ENCODE results near the gene MPV17L2. TPM values are rescaled to one million over a fixed set of nuclear protein-coding genes. Genes with fewer than 3 reads are reported as not detected.
A peak's percentile ranks its signal among the peaks of the same experiment; 100 is the strongest.

Gene MPV17L2
- 10 to 100 TPM in 1 of 2 donors, 1 to 10 TPM in 1; 7.4 to 12.0 TPM for polyA plus RNA-seq

DNA sequence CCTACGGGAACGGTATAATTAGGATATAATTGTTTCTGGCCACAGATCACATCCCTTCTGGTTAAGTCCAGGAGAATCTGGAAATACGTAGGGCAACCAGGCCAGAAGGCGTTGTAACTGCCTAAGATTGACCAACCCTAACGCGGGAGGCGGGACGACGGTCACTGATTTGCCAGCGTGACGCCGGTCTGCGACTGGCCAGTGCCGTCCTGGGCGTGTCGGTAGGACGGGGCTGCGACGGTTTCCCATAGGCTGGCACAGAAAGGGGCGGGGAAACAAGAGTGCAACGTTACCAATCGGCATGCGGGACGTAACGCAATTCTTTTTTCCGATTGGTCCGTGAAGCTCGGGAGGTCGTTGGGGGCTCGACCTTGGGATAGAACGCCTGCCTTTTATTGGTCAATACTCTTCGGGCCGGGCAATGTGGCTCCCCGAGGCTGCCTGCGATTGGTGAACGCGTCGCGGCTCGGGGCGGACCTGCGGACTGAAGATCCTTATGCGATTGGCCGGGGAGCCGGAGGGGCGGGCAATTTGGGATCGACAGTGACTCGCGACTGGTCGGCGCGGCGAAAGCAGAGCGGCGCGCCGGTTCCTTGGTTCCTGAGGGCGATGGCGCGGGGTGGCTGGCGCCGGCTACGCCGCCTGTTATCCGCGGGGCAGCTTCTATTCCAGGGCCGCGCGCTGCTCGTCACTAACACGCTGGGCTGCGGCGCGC is at the start of gene MPV17L2:
MPV17L2 (plus strand) TSS at position 546 of the 715 bp plus-strand sequence; CDS start at position 610, 64 bp downstream.
- Histone ChIP-seq H3K4me1 (ENCODE audit: control insufficient read depth in 2 of 2, insufficient read depth in 2 of 2, low read length in 1 of 2) (peaks cover 7 to 11% of the 10 kb centered on the region in 2 donors), H3K27me3 (ENCODE audit: control insufficient read depth in 1 of 2, insufficient read depth in 2 of 2, low read length in 2 of 2) (no peaks in the 10 kb centered on the region), H3K4me3 (ENCODE audit: low read depth in 1 of 2, low read length in 2 of 2) (peak within 1 kb of the TSS; percentile 60 to 79), H3K27ac (ENCODE audit: low read depth in 2 of 2, low read length in 1 of 2) (peak within 1 kb of the TSS; percentile 91 to 95), H3K36me3 (ENCODE audit: control insufficient read depth in 2 of 2, insufficient read depth in 2 of 2, low read length in 1 of 2) (peaks cover 7 to 11% of the 10 kb centered on the region in 2 donors), H3K9me3 (ENCODE audit: control insufficient read depth in 2 of 2, insufficient read depth in 1 of 2, low read depth in 1 of 2, low read length in 1 of 2) (no peaks in the 10 kb centered on the region)
- 0% methylated on average over 74 of the region's 74 CpGs for WGBS, 2 donors

DNA sequence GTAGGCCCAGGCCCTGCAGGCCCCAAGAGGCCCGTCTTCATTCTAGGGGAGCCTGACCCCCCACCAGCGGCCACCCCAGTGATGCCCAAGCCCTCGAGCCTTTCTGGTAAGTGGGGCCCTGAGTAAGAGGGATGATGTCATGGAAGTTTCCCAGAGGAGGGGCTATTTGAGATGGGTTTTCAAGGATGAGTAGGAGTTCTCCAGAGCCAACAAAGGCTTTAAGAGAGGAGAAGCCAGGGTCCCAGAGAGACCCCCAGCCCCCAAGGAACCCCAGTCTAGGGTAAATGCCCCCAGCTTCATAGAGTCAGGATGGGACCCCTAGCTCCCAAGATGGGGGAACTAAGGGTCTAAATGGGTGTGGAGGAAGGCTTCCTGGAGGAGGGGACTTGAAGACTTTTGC is 49.1 kb upstream of the MPV17L2 start:
- H3K9me3 ChIP-seq (ENCODE audit: control insufficient read depth in 2 of 2, insufficient read depth in 1 of 2, low read depth in 1 of 2, low read length in 1 of 2) = no peaks in the 10 kb centered on the region
- no peak overlapping the region for H3K4me3 ChIP-seq (ENCODE audit: low read depth in 1 of 2, low read length in 2 of 2)
- H3K36me3 ChIP-seq (ENCODE audit: control insufficient read depth in 2 of 2, insufficient read depth in 2 of 2, low read length in 1 of 2) = peaks cover 0 to 17% of the 10 kb centered on the region in 2 donors
- WGBS, 2 donors = 87 to 96% methylated on average over 3 of the region's 3 CpGs
- no peaks in the 10 kb centered on the region for H3K4me1 ChIP-seq (ENCODE audit: control insufficient read depth in 2 of 2, insufficient read depth in 2 of 2, low read length in 1 of 2)
- H3K27ac ChIP-seq (ENCODE audit: low read depth in 2 of 2, low read length in 1 of 2) = no peak overlapping the region
- H3K27me3 ChIP-seq (ENCODE audit: control insufficient read depth in 1 of 2, insufficient read depth in 2 of 2, low read length in 2 of 2) = no peaks in the 10 kb centered on the region

DNA sequence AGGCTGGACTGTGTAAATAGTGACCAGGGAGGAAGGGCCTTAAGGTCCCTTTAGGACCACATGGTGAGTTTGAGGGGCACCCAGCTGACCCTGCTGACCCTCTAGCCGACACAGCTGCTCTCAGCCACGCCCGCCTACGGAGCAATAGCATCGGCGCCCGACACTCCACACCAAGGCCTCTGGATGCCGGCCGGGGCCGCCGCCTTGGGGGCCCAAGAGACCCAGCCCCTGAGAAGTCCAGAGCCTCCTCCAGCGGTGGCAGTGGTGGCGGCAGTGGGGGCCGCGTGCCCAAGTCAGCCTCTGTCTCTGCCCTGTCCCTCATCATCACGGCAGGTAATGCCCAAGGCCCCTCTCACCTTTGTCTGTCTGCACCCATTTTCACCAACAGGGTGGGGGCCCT is 48.7 kb upstream of the MPV17L2 start:
- no peak overlapping the region for H3K4me3 ChIP-seq (ENCODE audit: low read depth in 1 of 2, low read length in 2 of 2)
- no peaks in the 10 kb centered on the region for H3K9me3 ChIP-seq (ENCODE audit: control insufficient read depth in 2 of 2, insufficient read depth in 1 of 2, low read depth in 1 of 2, low read length in 1 of 2)
- 89 to 92% methylated on average over 16 of the region's 16 CpGs for WGBS, 2 donors
- H3K27me3 ChIP-seq (ENCODE audit: control insufficient read depth in 1 of 2, insufficient read depth in 2 of 2, low read length in 2 of 2) = no peaks in the 10 kb centered on the region
- H3K4me1 ChIP-seq (ENCODE audit: control insufficient read depth in 2 of 2, insufficient read depth in 2 of 2, low read length in 1 of 2) = no peaks in the 10 kb centered on the region
- peaks cover 0 to 17% of the 10 kb centered on the region in 2 donors for H3K36me3 ChIP-seq (ENCODE audit: control insufficient read depth in 2 of 2, insufficient read depth in 2 of 2, low read length in 1 of 2)
- H3K27ac ChIP-seq (ENCODE audit: low read depth in 2 of 2, low read length in 1 of 2) = no peak overlapping the region

DNA sequence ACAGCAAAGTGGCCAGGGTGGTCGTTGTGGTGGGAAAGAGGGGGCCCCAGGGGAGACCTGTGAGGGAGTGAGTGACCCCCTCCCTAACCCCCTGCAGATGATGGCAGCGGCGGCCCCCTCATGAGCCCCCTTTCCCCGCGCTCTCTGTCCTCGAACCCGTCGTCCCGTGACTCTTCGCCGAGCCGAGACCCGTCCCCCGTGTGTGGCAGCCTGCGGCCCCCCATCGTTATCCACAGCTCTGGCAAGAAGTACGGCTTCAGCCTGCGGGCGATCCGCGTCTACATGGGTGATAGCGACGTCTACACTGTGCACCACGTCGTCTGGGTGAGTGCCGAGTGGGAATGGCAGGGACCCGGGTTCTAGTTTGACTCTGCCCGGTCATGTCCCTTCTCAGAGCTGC is 48.1 kb upstream of the MPV17L2 start:
- Histone ChIP-seq H3K4me3 (ENCODE audit: low read depth in 1 of 2, low read length in 2 of 2) (no peak overlapping the region), H3K36me3 (ENCODE audit: control insufficient read depth in 2 of 2, insufficient read depth in 2 of 2, low read length in 1 of 2) (peaks cover 0 to 17% of the 10 kb centered on the region in 2 donors), H3K9me3 (ENCODE audit: control insufficient read depth in 2 of 2, insufficient read depth in 1 of 2, low read depth in 1 of 2, low read length in 1 of 2) (no peaks in the 10 kb centered on the region), H3K4me1 (ENCODE audit: control insufficient read depth in 2 of 2, insufficient read depth in 2 of 2, low read length in 1 of 2) (no peaks in the 10 kb centered on the region), H3K27me3 (ENCODE audit: control insufficient read depth in 1 of 2, insufficient read depth in 2 of 2, low read length in 2 of 2) (no peaks in the 10 kb centered on the region), H3K27ac (ENCODE audit: low read depth in 2 of 2, low read length in 1 of 2) (no peak overlapping the region)
- WGBS, 2 donors = 95 to 98% methylated on average over 28 of the region's 28 CpGs

DNA sequence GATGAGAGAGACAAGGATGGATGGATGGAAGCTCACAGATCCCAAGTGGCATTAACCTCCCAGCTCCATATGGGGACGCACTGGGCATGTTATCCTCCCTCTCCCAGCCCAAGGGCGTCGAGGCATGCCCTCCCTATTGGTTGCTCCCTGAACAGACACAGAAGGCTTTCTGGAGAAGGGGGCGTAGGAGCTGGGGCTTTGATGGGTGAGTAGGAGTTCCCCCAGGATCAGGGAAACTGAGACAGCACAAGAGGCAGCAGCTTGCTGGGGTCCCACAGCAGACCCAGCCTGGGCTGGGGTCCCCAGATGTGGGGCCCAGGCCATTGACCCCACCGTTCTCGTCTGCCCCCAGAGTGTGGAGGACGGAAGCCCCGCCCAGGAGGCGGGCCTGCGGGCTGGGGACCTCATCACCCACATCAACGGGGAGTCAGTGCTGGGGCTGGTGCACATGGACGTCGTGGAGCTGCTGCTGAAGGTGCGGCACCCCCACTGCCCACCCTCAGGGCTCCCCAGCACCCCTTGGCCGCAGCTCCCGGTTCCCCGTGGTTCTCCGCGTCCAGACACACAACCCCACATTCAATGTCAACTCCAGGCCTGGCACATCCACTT is 47.5 kb upstream of the MPV17L2 start:
- Histone ChIP-seq H3K4me3 (ENCODE audit: low read depth in 1 of 2, low read length in 2 of 2) (no peak overlapping the region), H3K9me3 (ENCODE audit: control insufficient read depth in 2 of 2, insufficient read depth in 1 of 2, low read depth in 1 of 2, low read length in 1 of 2) (no peaks in the 10 kb centered on the region), H3K27ac (ENCODE audit: low read depth in 2 of 2, low read length in 1 of 2) (no peak overlapping the region), H3K4me1 (ENCODE audit: control insufficient read depth in 2 of 2, insufficient read depth in 2 of 2, low read length in 1 of 2) (no peaks in the 10 kb centered on the region), H3K36me3 (ENCODE audit: control insufficient read depth in 2 of 2, insufficient read depth in 2 of 2, low read length in 1 of 2) (peaks cover 0 to 17% of the 10 kb centered on the region in 2 donors), H3K27me3 (ENCODE audit: control insufficient read depth in 1 of 2, insufficient read depth in 2 of 2, low read length in 2 of 2) (no peaks in the 10 kb centered on the region)
- 95 to 96% methylated on average over 19 of the region's 19 CpGs for WGBS, 2 donors

DNA sequence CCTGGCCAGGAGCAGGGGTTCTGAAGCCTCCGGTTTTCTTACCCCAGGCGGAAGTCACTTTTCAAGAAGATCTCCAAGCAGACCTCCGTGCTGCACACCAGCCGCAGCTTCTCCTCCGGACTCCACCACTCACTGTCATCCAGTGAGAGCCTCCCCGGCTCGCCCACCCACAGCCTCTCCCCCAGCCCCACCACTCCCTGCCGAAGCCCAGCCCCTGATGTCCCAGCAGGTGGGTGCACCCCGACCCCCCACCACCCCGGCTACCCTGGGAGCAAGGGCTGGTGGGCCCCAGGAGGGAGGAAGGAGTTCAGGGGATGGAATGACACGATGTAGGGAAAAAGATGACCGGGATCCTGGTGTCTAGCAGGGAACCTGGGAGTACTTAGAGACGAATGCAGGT is 45.6 kb upstream of the MPV17L2 start:
- Histone ChIP-seq H3K4me3 (ENCODE audit: low read depth in 1 of 2, low read length in 2 of 2) (no peak overlapping the region), H3K9me3 (ENCODE audit: control insufficient read depth in 2 of 2, insufficient read depth in 1 of 2, low read depth in 1 of 2, low read length in 1 of 2) (no peaks in the 10 kb centered on the region), H3K27ac (ENCODE audit: low read depth in 2 of 2, low read length in 1 of 2) (no peak overlapping the region), H3K27me3 (ENCODE audit: control insufficient read depth in 1 of 2, insufficient read depth in 2 of 2, low read length in 2 of 2) (no peaks in the 10 kb centered on the region), H3K36me3 (ENCODE audit: control insufficient read depth in 2 of 2, insufficient read depth in 2 of 2, low read length in 1 of 2) (peaks cover 0 to 13% of the 10 kb centered on the region in 2 donors), H3K4me1 (ENCODE audit: control insufficient read depth in 2 of 2, insufficient read depth in 2 of 2, low read length in 1 of 2) (no peaks in the 10 kb centered on the region)
- WGBS, 2 donors = 91 to 97% methylated on average over 13 of the region's 13 CpGs

DNA sequence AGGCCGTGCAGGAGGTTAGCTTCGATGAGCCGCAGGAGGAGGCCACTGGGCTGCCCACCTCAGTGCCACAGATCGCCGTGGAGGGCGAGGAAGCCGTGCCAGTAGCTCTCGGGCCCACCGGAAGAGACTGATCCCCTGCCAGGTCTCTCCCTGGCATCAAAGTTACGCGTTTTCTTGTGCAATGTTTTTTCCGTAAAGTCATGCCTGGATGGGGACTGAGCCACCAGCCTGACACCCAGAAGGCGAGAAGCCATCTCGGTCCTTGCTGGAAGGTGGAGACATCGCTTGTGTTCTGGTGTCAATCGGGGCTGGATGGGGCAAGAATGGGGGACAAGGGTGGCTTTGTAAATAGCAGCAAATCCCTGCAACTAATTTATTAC is 43.4 kb upstream of the MPV17L2 start:
- Histone ChIP-seq H3K27me3 (ENCODE audit: control insufficient read depth in 1 of 2, insufficient read depth in 2 of 2, low read length in 2 of 2) (no peaks in the 10 kb centered on the region), H3K27ac (ENCODE audit: low read depth in 2 of 2, low read length in 1 of 2) (no peak overlapping the region), H3K4me1 (ENCODE audit: control insufficient read depth in 2 of 2, insufficient read depth in 2 of 2, low read length in 1 of 2) (peaks cover 4 to 7% of the 10 kb centered on the region in 2 donors), H3K9me3 (ENCODE audit: control insufficient read depth in 2 of 2, insufficient read depth in 1 of 2, low read depth in 1 of 2, low read length in 1 of 2) (no peaks in the 10 kb centered on the region), H3K4me3 (ENCODE audit: low read depth in 1 of 2, low read length in 2 of 2) (no peak overlapping the region), H3K36me3 (ENCODE audit: control insufficient read depth in 2 of 2, insufficient read depth in 2 of 2, low read length in 1 of 2) (peaks cover 0 to 10% of the 10 kb centered on the region in 2 donors)
- 83 to 87% methylated on average over 16 of the region's 16 CpGs for WGBS, 2 donors

DNA sequence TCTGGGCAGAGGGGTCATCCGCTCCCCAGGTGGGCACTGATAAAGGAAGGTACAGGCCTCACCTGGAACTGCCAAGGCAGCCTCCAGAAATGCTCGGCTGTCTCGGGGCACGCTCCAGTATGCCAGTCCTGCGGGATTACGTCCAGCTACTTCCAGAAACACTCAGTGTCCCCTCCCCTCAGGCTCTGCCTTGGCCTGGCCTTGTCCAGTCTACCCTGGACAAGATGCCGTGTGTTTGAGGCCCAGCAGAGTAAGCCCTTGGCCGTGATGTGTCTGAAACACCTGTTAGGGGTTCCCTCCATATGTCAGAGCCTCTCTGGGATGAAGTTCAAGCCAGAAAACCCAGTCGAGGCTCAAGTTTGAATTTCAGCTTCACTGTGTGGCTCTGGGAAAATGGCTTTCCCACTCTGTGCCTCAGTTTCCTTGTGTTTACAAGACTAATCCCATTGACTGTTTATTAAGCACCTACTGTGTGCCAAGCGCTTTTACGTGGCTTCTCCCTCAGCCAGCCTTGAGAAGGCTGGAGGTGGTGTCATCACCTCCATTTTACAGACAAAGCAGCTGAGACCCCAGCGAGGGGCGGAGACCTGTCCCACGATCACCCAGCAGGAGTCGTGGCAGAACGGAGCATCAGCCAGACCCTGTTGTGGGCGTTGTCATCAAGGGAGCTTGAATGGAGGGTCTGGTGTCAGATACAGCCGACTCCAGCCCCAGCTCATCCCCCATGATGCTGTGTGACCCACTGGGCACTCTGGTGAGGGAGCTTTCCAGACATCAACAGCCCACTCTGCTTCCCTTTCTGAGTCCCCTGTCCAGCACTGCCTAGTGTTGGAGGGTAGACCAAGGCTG is 42.0 kb upstream of the MPV17L2 start:
- peaks cover 0 to 4% of the 10 kb centered on the region in 2 donors for H3K36me3 ChIP-seq (ENCODE audit: control insufficient read depth in 2 of 2, insufficient read depth in 2 of 2, low read length in 1 of 2)
- 78 to 89% methylated on average over 18 of the region's 18 CpGs for WGBS, 2 donors
- H3K27ac ChIP-seq (ENCODE audit: low read depth in 2 of 2, low read length in 1 of 2) = no peak overlapping the region
- H3K9me3 ChIP-seq (ENCODE audit: control insufficient read depth in 2 of 2, insufficient read depth in 1 of 2, low read depth in 1 of 2, low read length in 1 of 2) = no peaks in the 10 kb centered on the region
- H3K4me3 ChIP-seq (ENCODE audit: low read depth in 1 of 2, low read length in 2 of 2) = no peak overlapping the region
- peaks cover 7 to 15% of the 10 kb centered on the region in 2 donors for H3K4me1 ChIP-seq (ENCODE audit: control insufficient read depth in 2 of 2, insufficient read depth in 2 of 2, low read length in 1 of 2)
- no peaks in the 10 kb centered on the region for H3K27me3 ChIP-seq (ENCODE audit: control insufficient read depth in 1 of 2, insufficient read depth in 2 of 2, low read length in 2 of 2)

DNA sequence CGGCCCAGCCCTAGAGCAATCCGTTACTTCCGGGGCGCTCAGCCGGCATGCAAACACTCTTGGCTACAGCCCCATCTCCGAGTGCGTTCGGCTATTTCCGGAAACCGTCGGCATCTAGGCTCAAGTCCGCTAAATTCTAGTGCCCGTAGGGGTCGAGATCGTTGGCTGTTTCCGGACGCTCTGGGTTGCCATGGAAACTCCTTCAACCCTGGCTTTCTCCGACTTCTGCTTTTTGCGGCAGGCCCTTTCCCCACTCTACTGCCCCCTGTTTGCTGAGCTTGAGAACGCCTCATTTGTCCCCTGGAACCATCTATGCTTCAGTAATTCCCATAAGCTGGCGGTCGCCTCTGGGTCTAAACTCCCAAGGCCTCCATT is 40.6 kb upstream of the MPV17L2 start:
- H3K36me3 ChIP-seq (ENCODE audit: control insufficient read depth in 2 of 2, insufficient read depth in 2 of 2, low read length in 1 of 2) = no peaks in the 10 kb centered on the region
- WGBS, 2 donors = 0% methylated on average over 22 of the region's 22 CpGs
- H3K27ac ChIP-seq (ENCODE audit: low read depth in 2 of 2, low read length in 1 of 2) = peak overlapping the region; percentile 87 to 91
- H3K4me3 ChIP-seq (ENCODE audit: low read depth in 1 of 2, low read length in 2 of 2) = peak overlapping the region; percentile 72 to 90
- H3K27me3 ChIP-seq (ENCODE audit: control insufficient read depth in 1 of 2, insufficient read depth in 2 of 2, low read length in 2 of 2) = no peaks in the 10 kb centered on the region
- H3K9me3 ChIP-seq (ENCODE audit: control insufficient read depth in 2 of 2, insufficient read depth in 1 of 2, low read depth in 1 of 2, low read length in 1 of 2) = no peaks in the 10 kb centered on the region
- peaks cover 7 to 26% of the 10 kb centered on the region in 2 donors for H3K4me1 ChIP-seq (ENCODE audit: control insufficient read depth in 2 of 2, insufficient read depth in 2 of 2, low read length in 1 of 2)
